ENCODE measurements around the gene KCNN3.
A peak's percentile ranks its signal among the peaks of the same experiment; 100 is the strongest.

KCNN3 gene

GRCh38 chr1:154669464-154670282 is 200.4 kb downstream of the KCNN3 start:
- DNase-seq, result peak in 54 of 58 donors; percentile 1 to 79 (median 50)

GRCh38 chr1:154666051-154666790 is 203.9 kb downstream of the KCNN3 start:
- no peak for DNase-seq

DNA sequence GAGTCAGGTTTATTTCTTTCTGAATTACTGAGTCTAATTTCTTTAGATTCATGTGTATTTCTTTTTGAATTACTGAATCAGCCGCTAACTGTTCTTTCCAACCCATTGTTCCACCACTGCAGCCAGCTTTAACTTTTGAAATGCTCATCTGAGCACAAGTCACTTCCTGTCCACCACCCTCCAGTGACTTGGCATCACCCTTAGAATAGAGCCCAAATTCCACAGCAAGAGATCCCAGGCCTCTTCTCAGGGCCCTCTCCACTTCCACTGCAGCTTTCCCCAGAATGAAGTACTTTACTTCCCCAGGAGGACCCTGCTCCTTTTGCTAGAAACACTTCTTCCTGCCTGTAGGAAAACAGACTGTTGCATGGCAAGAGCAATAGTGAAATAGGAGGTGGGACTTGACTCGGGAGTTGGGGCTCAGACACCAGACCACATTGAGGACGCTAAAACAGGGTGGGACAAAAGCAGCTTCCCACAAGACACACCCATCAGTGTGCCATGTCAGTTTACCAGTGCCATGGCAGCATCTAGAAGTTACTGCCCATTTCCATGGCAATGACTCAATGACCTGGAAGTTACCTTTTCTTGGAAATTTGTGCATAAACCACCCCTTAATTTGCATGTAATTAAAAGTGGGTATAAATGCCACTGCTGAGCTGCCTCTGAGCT is 205.6 kb downstream of the KCNN3 start:
- no peak for DNase-seq

- peak in 4 of 58 donors; percentile 1 to 22 (median 6) for DNase-seq
Measured at GRCh38 chr1:154663471-154664060, 206.5 kb downstream of the KCNN3 start.

- no peak for DNase-seq
Measured at GRCh38 chr1:154661110-154661509, 209.0 kb downstream of the KCNN3 start.

DNA sequence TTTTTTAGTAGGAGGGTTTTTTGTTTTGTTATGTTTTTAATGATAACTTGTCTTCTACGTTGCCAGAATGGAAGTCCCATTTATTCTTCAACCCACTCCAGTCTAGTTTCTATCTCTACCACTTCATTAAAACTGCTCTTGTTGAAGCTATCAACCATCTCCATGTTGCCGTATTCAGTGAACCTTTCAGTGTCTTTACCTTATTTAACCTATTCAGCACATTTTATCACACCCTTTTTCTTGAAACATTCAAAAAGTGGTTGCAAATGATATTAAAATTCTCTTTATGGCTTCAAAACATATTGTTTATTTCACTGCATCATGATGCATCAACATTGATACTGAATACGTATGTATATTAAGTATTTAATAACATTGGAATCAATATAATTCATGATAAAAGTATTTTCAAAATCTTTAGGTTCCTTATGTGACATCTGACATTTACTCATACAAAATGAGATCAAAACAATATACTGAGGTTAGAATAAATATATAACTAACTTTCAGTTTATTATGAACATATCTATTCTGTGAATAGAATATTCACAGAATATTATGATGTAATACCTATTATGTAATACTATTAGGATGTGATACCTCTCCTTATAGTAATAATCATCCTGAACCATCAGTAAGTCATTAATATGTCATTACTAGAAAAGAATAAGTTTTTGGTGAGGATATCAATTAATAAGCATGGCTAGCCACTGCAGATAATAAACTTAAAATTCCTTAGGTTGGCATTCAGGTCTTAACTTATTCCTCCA is 210.1 kb downstream of the KCNN3 start:
- DNase-seq, result no peak

GRCh38 chr1:154657556-154657955 is 212.5 kb downstream of the KCNN3 start:
- no peak for DNase-seq

DNA sequence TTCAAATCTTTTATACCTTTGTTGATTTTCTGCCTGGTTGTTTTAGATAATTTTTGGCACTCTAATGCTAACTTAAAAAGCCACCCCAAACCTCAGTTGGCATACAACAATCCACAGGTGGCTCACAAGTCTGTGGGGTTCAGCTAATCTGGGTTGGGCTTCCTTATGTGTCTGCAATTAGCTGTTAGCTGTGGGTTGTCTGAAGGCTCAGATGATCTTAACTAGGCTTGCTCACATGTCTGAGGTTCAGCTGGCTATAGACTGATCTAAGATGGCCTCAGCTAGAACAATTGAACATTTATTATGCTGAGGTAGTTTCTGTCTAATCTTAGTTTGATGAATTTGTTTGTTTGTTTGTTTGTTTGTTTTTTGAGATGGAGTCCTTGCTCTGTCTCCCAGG is 217.2 kb downstream of the KCNN3 start:
- no peak for DNase-seq

All from anterior cingulate cortex (tissue), 58 donors.